AG04449 (cell line): Measurements from ENCODE around the gene DESI1.
"Not testable (repeated sequence)": the region's sequence is repeated elsewhere in the genome, so short reads cannot be mapped to it uniquely, and the experiment has no call there.

Source experiments
- CTCF ChIA-PET: fragments of 350-600 bp; formaldehyde crosslinking; extraction: SDS; loops from one replicate; lab custom pipeline; 2021; ENCODE audit warnings: antibody characterized with exemption; lab: Yijun Ruan, JAX
- POLR2A ChIA-PET: fragments of 400-600, 350-600 bp; formaldehyde crosslinking; extraction: SDS; loops from one replicate; lab custom pipeline; 2020; ENCODE audit warnings: antibody characterized with exemption, inconsistent platforms; lab: Yijun Ruan, JAX
- DNase-seq: peaks from one replicate; pipeline ENCODE4 v3.0.0-alpha.2; 2010; ENCODE audit warnings: low read depth, low spot score
- H3K4me3 ChIP-seq: 2 replicates; pipeline ENCODE4 v1.5.1; 2011; ENCODE audit warnings: low read depth, mild to moderate bottlenecking, control low read depth, low read length
- CTCF ChIP-seq: IDR thresholded peaks from one replicate; pipeline ENCODE4 v1.5.1; 2011; ENCODE audit warnings: mild to moderate bottlenecking, moderate library complexity, low read length, control low read depth, inconsistent platforms; ENCODE audit not compliant: insufficient read depth; ENCODE audit errors: missing control alignments

Gene DESI1

GRCh38 chr22:41598081-41598480 is 22.8 kb downstream of the DESI1 start:
- POLR2A ChIA-PET: interaction anchor here (0.5 to 1.2 kb wide), 2 partner anchors 9 to 41 kb away, joined by 3 read pairs; partner anchors contain the start of gene PMM1
- H3K4me3 ChIP-seq: no peak overlapping the region
- no peak for DNase-seq
- CTCF ChIA-PET: interaction anchor here (0.7 to 3.7 kb wide), 30 partner anchors 9 to 392 kb away, joined by 3 to 49 read pairs (median 9); partner anchors contain the start of genes DESI1, POLR3H and XRCC6
- no peak for TF ChIP-seq CTCF

- H3K4me3 ChIP-seq: no peak overlapping the region
- ChIA-PET CTCF (interaction anchor here (0.7 to 3.7 kb wide), 33 partner anchors 9 to 393 kb away, joined by 3 to 49 read pairs (median 7); partner anchors contain the start of genes CSDC2 and POLR3H), POLR2A (no interaction called here)
- DNase-seq: no peak
- TF ChIP-seq CTCF: no peak
These were observed 23.2 kb downstream of the DESI1 start for GRCh38 chr22:41597635-41597953.

GRCh38 chr22:41596776-41597634 is 23.8 kb downstream of the DESI1 start:
- CTCF ChIA-PET: interaction anchor here (0.7 to 3.7 kb wide), 33 partner anchors 9 to 193 kb away, joined by 3 to 49 read pairs (median 7); partner anchors contain the start of genes CSDC2, POLR3H and XRCC6
- DNase-seq: no peak

GRCh38 chr22:41595703-41596102 is 25.1 kb downstream of the DESI1 start:
- H3K4me3 ChIP-seq: no peak overlapping the region
- TF ChIP-seq CTCF: no peak
- POLR2A ChIA-PET: no interaction called here
- CTCF ChIA-PET: interaction anchor here (2.2 to 3.4 kb wide), 2 partner anchors 33 to 63 kb away, joined by 8 to 21 read pairs; no protein-coding TSS in a partner anchor
- no peak for DNase-seq

More at GRCh38 chr22:41596776-41597634, 23.8 kb downstream of the DESI1 start:
- POLR2A ChIA-PET: no interaction called here
- no peak overlapping the region for H3K4me3 ChIP-seq
- TF ChIP-seq CTCF: peak; percentile 94

- CTCF ChIA-PET: interaction anchor here (1.7 kb wide), 1 partner anchor 50 kb away, joined by 4 read pairs; the partner anchor contains the start of gene POLR3H
- DNase-seq, H3K4me3 ChIP-seq, POLR2A ChIA-PET: not testable (repeated sequence)
These were observed 27.4 kb downstream of the DESI1 start for GRCh38 chr22:41593336-41593960.

- POLR2A ChIA-PET: interaction anchor here (0.5 to 2.2 kb wide), 13 partner anchors 9 to 114 kb away, joined by 3 to 17 read pairs (median 5); partner anchors contain the start of genes CSDC2, POLR3H and XRCC6
- CTCF ChIA-PET: interaction anchor here (0.8 to 3.4 kb wide), 13 partner anchors 10 to 107 kb away, joined by 3 to 17 read pairs (median 5); partner anchors contain the start of gene POLR3H
- H3K4me3 ChIP-seq: peak within 1 kb of the TSS; percentile 97
These were observed 31.2 kb downstream of the DESI1 start, which contains the start of gene PMM1 for GRCh38 chr22:41589391-41590241. TSS of gene PMM1 (minus strand) at chr22:41589840. CDS start at chr22:41589805, 35 bp downstream.

More at GRCh38 chr22:41589391-41590241, 31.2 kb downstream of the DESI1 start, which contains the start of gene PMM1:
- DNase-seq: peak; percentile 95
- no peak for TF ChIP-seq CTCF
